HG03558 (cell line): Measurements from ENCODE around the gene SRGAP2C.
"Not testable (repeated sequence)": the region's sequence is repeated elsewhere in the genome, so short reads cannot be mapped to it uniquely, and the experiment has no call there.

ENCODE experiments used
- ATAC-seq: cut with Tn5 transposase; IDR thresholded peaks from one replicate; pipeline ENCODE4 v1.9.1; 2021; ENCODE audit warnings: moderate number of reproducible peaks; ENCODE audit not compliant: unreplicated experiment; ENCODE audit errors: extremely low read depth

Gene SRGAP2C

DNA sequence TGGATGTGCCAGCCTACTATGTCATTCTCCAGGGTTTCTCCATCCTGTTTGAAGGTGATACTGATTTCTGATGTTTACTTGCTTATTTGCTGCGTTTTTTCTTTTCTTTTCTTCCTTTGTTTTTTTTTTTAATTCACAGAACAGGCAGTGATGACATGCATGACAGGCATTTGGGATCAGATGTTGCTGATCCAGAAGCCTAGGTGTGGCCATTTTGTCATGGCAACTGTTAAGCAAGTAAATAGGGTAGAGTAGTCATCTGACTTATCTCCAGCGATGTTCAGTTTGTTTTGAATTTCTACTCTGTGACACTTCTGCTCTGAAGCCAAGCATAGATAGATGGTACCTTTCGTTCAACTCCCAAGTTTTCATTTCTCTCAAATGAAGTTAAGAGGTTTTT is 181.4 kb downstream of the SRGAP2C start:
- not testable (repeated sequence) for ATAC-seq

DNA sequence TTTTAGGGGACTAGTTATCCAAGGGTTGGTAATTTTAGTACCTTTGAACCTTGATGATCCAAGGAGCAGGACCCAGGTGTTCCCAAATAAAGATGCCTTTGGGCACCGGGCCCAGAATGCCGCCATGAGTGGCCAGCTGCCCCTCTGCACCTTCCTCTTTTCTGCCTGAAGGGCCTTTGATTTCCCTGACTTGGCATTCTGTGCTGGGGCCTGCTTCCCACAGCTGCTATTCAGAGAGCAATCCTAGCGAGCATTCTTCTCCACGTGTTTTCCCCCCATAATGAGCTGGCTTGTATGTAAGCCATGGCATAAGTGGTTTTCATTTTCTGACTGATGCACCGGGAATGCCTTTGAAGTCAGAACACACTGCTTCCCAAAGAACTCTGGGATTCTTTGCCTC is 184.1 kb downstream of the SRGAP2C start:
- ATAC-seq: not testable (repeated sequence)

DNA sequence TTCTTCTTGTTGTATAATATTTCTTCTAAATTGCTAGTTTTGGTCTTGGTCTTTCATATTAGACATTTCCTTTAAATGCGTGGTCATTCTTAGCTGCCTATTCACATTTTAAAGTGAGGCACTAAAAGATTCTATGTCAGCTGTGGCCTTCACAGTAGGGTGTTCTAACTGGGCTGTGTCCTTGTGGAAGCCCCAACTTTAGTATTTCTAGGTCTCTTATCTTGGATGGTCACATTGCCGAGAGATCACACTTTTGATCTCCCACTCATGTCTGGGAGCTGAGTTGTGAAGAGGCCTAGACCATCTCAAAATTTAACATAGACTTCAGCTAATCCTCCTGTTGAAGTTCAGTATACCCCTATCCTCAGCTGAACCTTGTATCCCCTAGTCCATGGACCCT is 185.2 kb downstream of the SRGAP2C start:
- ATAC-seq: not testable (repeated sequence)

DNA sequence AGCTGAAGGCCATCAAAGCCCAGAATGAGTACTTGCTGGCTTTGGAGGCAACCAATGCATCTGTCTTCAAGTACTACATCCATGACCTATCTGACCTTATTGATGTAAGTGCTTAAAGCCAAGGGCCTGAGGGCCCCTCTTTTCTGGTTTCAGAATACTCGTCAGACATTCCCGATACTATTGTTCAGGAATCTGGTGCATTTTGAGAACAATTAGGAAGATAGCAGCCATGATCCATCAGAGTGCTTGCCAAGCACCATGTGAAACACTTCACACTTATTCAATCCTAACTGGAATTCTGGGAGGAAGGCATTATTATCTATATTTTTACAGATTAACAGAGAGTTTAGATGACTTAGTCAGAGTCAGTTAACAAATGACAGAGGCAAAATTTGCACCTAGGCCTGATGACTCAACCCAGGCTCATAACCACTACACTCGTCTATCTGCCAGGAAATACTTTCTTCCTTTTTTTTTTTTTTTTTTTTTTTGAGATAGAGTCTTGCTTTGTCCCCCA is 190.1 kb downstream of the SRGAP2C start:
- not testable (repeated sequence) for ATAC-seq

DNA sequence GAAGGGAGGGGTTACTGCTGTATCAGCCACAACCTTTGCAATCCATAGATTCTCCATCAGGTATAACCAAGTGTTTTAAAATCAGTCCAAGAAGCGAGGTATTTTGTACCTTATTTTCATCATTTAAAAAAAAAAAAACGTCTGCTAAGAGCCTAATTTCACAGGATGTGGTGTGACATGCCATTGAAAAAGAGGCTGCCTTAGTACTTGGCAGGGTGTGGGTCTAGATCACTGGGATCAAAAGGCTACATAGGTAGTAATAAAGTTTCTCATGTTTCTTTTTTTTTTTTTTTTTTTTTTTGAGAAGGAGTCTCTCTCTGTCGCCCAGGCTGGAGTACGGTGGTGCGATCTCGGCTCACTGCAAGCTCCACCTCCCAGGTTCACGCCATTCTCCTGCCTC is 192.2 kb downstream of the SRGAP2C start:
- ATAC-seq: not testable (repeated sequence)

DNA sequence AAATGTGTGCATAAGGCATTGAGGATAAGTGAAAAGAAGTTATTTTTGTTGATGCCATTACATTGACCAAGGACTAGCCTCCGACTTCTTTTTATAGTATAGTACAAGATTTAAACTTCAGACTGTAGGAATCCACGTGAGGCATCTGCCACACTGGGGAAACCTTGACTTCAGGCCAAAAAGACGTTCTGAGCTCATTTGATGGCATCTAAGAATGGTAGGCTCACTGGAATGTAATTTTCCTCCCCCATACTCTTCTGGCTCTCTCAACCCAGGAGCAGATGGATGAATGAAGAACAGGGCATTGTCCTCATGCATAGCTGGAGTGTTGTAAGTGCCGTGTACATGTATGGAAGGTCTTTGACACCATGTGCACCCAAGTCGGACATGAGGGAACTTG is 194.0 kb downstream of the SRGAP2C start:
- ATAC-seq: not testable (repeated sequence)

DNA sequence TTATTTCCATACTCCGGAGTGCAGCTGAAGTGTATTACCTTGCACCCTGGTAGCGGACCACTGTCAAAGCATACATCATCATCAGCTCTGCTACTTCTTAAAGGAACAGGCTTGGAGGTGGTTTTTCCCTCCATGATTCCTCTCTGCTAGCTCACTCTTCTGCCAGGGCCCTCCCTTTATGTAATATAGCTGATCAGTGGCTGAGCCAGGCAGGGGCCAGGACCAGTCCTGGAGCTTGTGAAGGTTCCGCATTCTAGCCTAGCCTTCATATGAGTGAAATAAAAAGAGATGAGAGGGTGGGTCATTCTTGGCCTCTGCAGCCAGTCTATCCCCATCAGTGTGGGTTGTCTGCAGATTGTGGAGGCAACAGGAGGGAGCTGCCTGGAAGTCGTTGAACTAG is 200.0 kb downstream of the SRGAP2C start:
- not testable (repeated sequence) for ATAC-seq

DNA sequence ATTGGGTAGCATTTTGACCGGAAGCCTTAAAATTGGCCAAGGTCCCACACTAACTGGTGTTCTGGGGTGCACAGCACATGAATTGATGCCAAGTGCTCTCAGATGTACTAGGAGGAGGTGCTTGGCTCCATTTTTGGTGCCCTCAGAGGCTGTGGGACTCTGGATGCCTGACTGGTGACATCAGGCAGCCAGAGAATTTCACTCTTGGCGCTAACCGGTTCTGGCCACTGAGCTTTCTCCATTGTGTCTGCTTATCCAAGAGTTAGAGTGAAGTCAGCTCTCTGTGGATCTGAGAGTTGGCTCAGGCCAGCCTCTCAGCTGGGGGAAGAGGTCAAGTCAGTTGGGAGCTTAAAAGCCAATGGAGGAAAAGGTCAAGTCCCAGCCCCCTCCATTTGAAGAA is 200.4 kb downstream of the SRGAP2C start:
- ATAC-seq: not testable (repeated sequence)

DNA sequence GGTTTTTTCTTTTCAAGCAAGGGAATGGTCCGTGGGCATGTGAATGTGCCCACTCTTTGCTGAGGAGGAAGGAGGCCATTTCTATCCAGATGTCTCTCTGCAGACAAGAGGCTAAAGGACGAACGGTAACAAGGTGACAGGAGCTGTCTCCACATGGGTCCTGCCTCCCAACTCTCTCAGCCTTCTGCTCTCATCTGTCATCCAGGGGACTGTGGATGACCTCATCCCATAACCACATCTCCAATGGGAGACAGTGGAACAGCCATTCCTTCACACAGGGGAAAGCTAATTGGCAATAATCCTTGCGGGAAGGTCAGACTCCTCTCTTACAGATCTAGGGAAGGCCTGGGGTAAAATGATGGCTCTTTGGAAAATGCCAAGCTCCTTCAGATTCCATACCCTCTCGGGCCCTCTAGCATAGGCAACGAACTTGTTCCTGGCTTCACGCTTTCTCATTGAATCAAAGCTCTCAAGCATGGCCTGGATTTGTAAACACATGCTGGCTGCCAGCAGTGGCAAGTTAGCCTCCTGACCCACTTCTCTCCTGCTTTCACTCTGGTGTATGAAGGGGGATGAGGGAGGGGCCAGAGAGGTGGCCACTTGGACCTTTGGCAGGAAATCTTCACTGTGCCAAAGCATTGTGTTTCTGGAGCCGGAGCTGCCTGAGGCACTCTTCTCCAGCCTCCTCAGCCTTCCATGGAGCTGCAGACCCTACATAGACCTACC is 201.0 kb downstream of the SRGAP2C start:
- not testable (repeated sequence) for ATAC-seq

DNA sequence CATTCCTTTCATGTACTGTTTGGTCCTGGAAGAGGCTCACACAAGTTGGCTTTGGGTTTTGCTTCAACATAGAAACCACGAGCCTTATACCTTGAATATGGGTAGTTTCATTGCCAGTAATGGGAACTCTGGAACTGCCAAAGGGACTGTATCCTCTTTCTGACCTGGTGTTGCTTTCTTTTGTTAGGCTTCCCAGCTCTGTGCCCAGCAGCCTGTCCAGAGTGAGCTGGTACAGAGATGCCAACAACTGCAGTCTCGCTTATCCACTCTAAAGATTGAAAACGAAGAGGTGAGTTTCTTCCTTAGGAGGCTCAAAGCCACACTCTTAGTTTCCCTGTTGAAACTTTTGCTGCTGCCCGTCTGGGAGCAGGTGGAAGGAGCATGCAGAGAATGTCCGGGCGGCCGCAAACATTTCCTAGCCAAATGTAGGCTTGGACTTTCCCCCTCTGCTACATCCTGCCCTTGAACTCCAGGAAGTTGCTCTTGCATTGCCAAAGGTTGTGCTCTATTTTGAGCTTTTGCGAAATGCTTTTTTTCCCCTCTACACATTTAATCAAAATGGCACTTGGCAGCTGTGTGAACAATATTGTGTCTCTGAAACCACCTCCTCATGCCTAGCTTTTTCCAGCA is 201.7 kb downstream of the SRGAP2C start:
- ATAC-seq: not testable (repeated sequence)

DNA sequence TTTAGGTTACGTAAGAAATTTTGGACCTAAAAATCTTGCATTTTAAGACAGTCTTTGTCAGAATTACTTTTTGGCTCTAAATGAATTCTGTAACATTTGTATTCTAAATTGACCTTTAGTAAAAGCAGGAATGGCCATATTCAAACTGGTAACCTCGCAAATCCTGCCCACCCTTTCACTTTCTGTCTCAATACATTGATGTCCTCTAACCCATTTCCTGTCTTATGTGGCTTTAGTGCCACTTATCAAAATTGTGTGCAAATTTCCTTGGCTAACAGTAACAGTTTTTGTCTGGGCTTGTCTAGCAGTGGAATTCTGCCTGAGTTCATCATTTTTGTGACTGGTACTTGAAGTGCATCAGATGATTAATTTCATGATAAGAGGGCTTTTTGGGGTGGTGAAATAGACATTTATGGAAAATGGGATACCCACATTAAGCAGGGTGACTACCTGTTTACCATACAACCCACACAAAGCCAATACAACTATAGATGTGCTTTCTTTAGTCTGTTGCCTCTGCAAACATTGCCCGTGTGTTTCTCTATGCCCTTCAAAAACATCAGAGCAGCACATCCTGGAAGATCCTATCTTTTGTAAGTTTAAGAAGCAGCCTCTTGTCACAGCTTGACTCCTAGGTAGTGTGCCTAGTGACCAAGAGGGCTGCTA is 205.3 kb downstream of the SRGAP2C start:
- not testable (repeated sequence) for ATAC-seq

DNA sequence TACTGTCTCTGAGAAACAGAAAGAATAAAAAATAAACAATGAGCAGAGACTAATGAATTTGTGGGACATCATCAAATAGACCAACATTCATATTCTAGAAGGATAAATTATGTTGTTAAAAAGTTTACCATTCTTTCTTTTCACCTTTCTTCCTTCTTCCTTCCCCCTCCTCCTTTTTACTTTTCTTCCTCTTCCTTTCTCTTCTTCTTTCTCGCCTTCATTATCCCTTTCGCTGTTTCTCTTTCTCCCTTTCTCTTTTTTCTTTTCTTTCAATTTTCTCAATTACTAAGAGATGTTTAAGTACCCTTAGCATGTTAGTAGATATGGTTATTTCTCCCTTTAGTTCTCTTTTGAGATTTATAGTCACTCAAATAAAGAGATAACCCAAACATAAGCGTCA is 207.4 kb downstream of the SRGAP2C start:
- not testable (repeated sequence) for ATAC-seq

DNA sequence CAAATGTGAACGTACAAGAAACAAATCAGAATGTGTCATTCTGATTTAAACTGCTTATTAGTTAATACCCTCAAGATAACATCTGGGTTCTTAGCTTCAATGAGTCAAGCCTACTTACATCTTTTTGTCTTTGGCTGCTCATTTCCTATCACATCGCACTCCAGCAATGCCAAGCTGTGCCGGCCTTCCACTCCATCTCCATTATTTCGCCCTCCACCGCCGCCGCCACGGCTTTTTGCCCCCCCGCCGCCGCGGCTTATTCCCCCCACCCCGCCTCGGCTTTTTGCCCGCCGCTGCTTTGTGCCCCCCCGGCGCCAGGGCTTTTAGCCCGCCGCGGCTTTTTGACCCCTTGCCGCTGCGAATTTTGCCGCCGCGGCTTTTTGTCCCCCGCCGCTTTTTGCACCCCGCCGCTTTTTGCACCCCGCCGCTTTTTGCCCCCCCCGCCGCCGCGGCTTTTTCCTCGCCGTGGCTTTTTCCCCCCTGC is 211.0 kb downstream of the SRGAP2C start:
- not testable (repeated sequence) for ATAC-seq

DNA sequence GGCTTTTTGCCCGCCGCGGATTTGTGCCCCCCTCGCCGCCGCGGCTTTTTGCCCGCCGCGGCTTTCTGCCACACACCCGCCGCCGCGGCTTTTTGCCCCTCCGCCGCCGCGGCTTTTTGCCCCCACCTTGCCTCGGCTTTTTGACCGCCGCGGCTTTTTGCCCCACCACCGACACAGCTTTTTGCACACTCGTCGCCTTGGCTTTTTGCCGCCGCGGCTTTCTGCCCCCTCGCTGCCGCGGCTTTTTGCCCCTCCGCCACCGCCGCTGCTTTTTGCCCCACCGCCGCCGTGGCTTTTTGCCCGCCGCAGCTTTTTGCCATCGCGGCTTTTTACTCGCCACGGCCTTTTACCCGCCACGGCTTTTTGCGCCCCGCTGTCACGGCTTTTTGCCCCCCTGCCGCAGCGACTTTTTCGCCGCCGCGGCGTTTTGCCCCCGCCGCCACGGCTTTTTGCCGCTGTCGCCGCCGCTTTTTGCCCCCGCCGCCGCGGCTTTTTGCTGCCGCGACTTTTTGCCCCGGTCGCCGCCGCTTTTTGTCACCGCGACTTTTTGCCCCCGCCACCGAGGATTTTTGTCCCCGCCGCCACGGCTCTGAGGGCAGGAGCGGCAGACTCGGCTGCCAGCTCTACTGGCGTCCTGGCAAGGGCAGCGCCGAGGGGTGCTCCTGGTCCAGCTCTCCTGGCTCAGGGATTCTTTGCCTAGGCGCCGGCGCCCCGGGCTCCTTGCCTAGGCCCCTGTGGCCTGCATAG is 211.7 kb downstream of the SRGAP2C start:
- ATAC-seq: not testable (repeated sequence)

DNA sequence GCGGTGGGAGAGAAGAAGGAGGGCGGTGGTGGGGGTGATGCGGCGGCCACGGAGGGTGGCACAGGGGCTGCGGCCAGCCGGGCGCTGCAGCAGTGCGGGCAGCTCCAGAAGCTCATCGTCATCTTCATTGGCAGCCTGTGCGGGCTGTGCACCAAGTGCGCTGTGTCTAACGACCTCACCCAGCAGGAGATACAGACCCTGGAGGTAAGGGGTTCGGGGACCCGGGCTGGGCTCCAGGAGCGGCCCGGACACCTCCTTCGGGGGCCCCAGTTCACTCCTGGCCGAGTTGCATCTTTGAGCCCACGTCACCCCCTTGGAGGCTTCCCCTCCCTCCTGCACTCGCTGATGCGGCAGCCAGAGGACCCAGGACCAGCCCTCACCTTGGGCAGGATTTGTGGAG is 212.3 kb downstream of the SRGAP2C start:
- not testable (repeated sequence) for ATAC-seq

DNA sequence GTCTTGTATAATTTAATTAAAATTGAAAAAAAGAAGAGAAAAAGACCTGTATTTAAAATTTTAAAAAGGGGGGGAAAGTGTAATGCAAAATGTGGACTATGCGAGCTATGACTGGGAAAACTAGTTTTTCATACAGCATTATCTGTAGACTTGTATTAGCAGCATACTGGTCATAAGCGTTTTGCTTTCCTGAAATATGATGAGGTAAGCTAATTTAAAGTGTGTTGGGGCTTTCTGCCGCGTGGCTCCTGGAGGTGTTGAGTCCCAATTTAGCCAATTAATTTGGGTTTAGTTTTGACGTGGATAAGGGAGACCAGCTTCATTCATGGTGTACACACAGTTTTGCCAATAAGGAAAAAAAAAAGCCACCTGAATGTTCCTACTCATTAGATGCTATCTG is 214.4 kb downstream of the SRGAP2C start:
- ATAC-seq: not testable (repeated sequence)

DNA sequence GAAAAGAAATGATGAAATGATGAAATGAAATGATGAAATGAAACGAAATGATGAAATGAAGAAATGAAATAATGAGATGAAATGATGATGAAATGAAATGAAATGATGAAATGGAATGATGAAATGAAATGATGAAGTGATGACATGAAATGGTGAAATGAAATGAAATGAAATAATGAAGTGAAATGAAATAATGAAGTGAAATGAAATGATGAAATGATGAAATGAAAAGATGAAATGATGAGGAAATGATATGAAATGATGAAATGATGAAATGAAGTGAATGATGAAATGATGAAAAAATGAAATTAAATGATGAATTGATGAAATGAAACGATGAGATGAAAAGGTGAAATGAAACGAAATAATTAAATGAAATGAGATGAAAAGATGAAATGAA is 215.3 kb downstream of the SRGAP2C start:
- ATAC-seq: not testable (repeated sequence)

DNA sequence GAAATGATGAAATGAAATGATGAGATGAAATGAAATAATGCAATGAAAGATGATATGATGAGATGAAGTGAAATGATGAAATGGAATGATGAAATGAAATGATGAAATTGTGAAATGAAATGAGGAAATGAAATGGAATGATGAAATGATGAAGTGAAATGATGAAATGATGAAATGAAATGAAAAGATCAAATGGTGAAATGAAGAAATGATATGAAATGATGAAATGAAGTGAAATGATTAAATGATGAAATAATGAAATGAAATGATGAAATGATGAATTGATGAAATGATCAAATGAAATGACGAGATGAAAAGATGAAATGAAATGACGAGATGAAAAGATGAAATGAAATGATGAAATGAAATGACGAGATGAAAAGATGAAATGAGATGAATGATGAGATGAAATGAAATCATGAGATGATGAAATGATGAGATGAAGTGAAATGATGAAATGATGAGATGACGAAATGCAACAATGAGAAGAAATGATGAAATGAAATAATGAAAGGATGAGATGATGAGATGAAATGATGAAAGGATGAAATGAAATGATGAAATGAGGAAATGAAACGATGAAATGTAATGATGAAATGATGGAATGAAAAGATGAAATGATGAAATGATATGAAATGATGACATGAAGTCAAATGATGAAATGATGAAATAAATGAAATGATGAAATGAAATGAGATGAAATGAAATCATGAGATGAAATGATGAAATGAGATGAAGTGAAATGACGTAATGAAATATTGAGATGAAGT is 216.0 kb downstream of the SRGAP2C start:
- ATAC-seq: not testable (repeated sequence)

DNA sequence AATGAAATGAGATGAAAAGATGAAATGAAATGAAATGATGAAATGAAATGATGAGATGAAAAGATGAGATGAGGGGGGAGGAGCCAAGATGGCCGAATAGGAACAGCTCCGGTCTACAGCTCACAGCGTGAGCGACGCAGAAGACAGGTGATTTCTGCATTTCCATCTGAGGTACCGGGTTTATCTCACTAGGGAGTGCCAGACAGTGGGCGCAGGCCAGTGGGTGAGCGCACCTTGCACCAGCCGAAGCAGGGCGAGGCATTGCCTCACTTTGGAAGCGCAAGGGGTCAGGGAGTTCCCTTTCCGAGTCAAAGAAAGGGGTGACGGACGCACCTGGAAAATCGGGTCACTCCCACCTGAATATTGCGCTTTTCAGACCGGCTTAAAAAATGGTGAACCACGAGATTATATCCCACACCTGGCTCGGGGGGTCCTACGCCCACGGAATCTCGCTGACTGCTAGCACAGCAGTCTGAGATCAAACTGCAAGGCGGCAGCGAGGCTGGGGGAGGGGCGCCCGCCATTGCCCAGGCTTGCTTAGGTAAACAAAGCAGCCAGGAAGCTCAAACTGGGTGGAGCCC is 216.7 kb downstream of the SRGAP2C start:
- ATAC-seq: not testable (repeated sequence)
